Endothelial cell of umbilical vein (primary cell): ENCODE data around the gene CHEK2. TPM values are rescaled to one million over a fixed set of nuclear protein-coding genes. Genes with fewer than 3 reads are reported as not detected.

Experiments used
- BruUV-seq: library from RNA; stranded (reverse); fragments of 400-500 nt; replicated peaks from 2 replicates; lab custom pipeline; 2021; lab: Mats Ljungman, UMichigan
- CTCF ChIA-PET: fragments of 300-600, 350-600 bp; sonication (Branson Sonifier 250); formaldehyde crosslinking; loops from one replicate; lab custom pipeline; 2021; ENCODE audit warnings: antibody characterized with exemption, inconsistent platforms; lab: Charles Lee
- POLR2A ChIA-PET: fragments of 300-600, 350-600 bp; sonication (Branson Sonifier 250); formaldehyde crosslinking; loops from one replicate; lab custom pipeline; 2021; ENCODE audit warnings: antibody characterized with exemption, inconsistent platforms; lab: Charles Lee
- DNase-seq: peaks from one replicate; pipeline ENCODE4 v3.0.0-alpha.2; 2011; ENCODE audit warnings: low read depth, low spot score
- FAIRE-seq: peaks from 2 replicates; lab custom pipeline; 2011; peaks lifted over from hg19 to GRCh38; lab: Jason Lieb, UNC
- H2AFZ ChIP-seq: 2 replicates; pipeline ENCODE4 v1.6.0; 2012; ENCODE audit warnings: low read depth, low read length, control low read depth, inconsistent platforms
- H3K27ac ChIP-seq: 2 replicates; pipeline ENCODE4 v1.5.1; 2011; ENCODE audit warnings: low read depth, mild to moderate bottlenecking, control low read depth, low read length, moderate library complexity; ENCODE audit not compliant: insufficient read depth
- H3K27me3 ChIP-seq, 2 experiments: 2 replicates each; pipeline versions ENCODE4 v1.6.0 to v1.6.1; 2011; ENCODE audit warnings: low read length in 2 of 2, mixed read lengths in 1 of 2; ENCODE audit not compliant: control insufficient read depth in 2 of 2, insufficient read depth in 2 of 2
- H3K36me3 ChIP-seq, 2 experiments: 2 replicates in 1 of 2; 3 replicates in 1 of 2; pipeline ENCODE4 v1.5.1; 2011; ENCODE audit warnings: low read length in 2 of 2, mild to moderate bottlenecking in 1 of 2, moderate library complexity in 1 of 2; ENCODE audit not compliant: control insufficient read depth in 2 of 2, insufficient read depth in 2 of 2; ENCODE audit errors: extremely low read depth in 1 of 2
- H3K4me1 ChIP-seq: 3 replicates; pipeline ENCODE4 v1.5.1; 2011; ENCODE audit warnings: mild to moderate bottlenecking, low read length; ENCODE audit not compliant: control insufficient read depth, insufficient read depth; ENCODE audit errors: extremely low read depth
- H3K4me2 ChIP-seq: 2 replicates; pipeline ENCODE4 v1.6.1; 2011; ENCODE audit warnings: low read length, control low read depth, mixed read lengths; ENCODE audit not compliant: insufficient read depth
- H3K4me3 ChIP-seq, 3 experiments: fragments of 200-600 bp in 1 of 3; sonication (generic), shearing (Covaris generic) in 1 of 3; replicated peaks in 1 of 3; 2 replicates each; pipeline ENCODE4 v1.5.1; 2011 to 2016; ENCODE audit warnings: control low read depth in 3 of 3, low read length in 3 of 3, mild to moderate bottlenecking in 2 of 3, inconsistent platforms in 1 of 3, low read depth in 1 of 3, moderate library complexity in 1 of 3; ENCODE audit not compliant: insufficient read depth in 1 of 3
- H3K79me2 ChIP-seq: 2 replicates; pipeline ENCODE4 v1.6.0; 2012; ENCODE audit warnings: low read length, inconsistent platforms; ENCODE audit not compliant: control insufficient read depth, insufficient read depth
- H3K9ac ChIP-seq: replicated peaks from 2 replicates; pipeline ENCODE3; 2011; ENCODE audit warnings: low read length, control low read depth; ENCODE audit not compliant: insufficient read depth; ENCODE audit errors: extremely low read depth
- H3K9me1 ChIP-seq: replicated peaks from 3 replicates; pipeline ENCODE4 v1.6.0; 2011; ENCODE audit warnings: mild to moderate bottlenecking, low read length; ENCODE audit not compliant: control insufficient read depth, insufficient read depth; ENCODE audit errors: extremely low read depth
- H3K9me3 ChIP-seq: replicated peaks from 2 replicates; pipeline ENCODE4 v1.5.1; 2012; ENCODE audit warnings: low read length, inconsistent platforms; ENCODE audit not compliant: control insufficient read depth, insufficient read depth
- H4K20me1 ChIP-seq: replicated peaks from 2 replicates; pipeline ENCODE3; 2011; ENCODE audit warnings: mild to moderate bottlenecking, low read length; ENCODE audit not compliant: control insufficient read depth, insufficient read depth; ENCODE audit errors: extremely low read depth
- CTCF ChIP-seq, 2 donors: IDR thresholded peaks; 1 replicate in 1 of 2; 2 replicates in 1 of 2; pipeline ENCODE4 v1.5.1; 2011; ENCODE audit warnings: low read length in 2 of 2, mild to moderate bottlenecking in 2 of 2, moderate library complexity in 2 of 2, control low read depth in 1 of 2, inconsistent platforms in 1 of 2, low read depth in 1 of 2; ENCODE audit not compliant: insufficient read depth in 1 of 2; ENCODE audit errors: extremely low read depth in 1 of 2
- EZH2 ChIP-seq: IDR thresholded peaks from 2 replicates; pipeline ENCODE4 v1.6.1; 2012; ENCODE audit warnings: borderline replicate concordance, low read depth, mild to moderate bottlenecking, moderate library complexity, low read length, inconsistent platforms; ENCODE audit not compliant: severe bottlenecking
- FOS ChIP-seq: IDR thresholded peaks from 2 replicates; pipeline ENCODE4 v1.6.1; 2011; ENCODE audit warnings: mild to moderate bottlenecking, low read length, moderate library complexity, borderline replicate concordance; ENCODE audit not compliant: insufficient read depth
- GATA2 ChIP-seq: IDR thresholded peaks from 2 replicates; pipeline ENCODE4 v1.7.0; 2011; ENCODE audit warnings: low read depth, mild to moderate bottlenecking, moderate library complexity, mixed read lengths, low read length; ENCODE audit not compliant: insufficient read length, insufficient read depth
- JUN ChIP-seq: IDR thresholded peaks from 2 replicates; pipeline ENCODE4 v1.6.1; 2011; ENCODE audit warnings: borderline replicate concordance, low read depth; ENCODE audit not compliant: insufficient read length, insufficient read depth
- MAX ChIP-seq: IDR thresholded peaks from 2 replicates; pipeline ENCODE4 v1.6.1; 2011; ENCODE audit not compliant: insufficient read depth, insufficient read length
- MYC ChIP-seq: IDR thresholded peaks from one replicate; pipeline ENCODE4 v1.6.1; 2011; ENCODE audit warnings: mild to moderate bottlenecking, low read depth, low read length
- POLR2A ChIP-seq: IDR thresholded peaks from 2 replicates; pipeline ENCODE4 v1.6.1; 2012; ENCODE audit warnings: low read depth, mild to moderate bottlenecking, control low read depth, low read length
- POLR2AphosphoS5 ChIP-seq: IDR thresholded peaks from 2 replicates; pipeline ENCODE4 v1.6.1; 2012; ENCODE audit warnings: low read depth, mild to moderate bottlenecking, control low read depth, low read length, moderate library complexity; ENCODE audit not compliant: insufficient read depth
- dilution Hi-C: fragments of 300-500 bp; cut with MboI; formaldehyde crosslinking; loops from one replicate; pipeline ENCODE4 v1.15.0; 2019; ENCODE audit warnings: low sequenced_read_pairs; ENCODE audit not compliant: extremely low pct_ligation_motif_present
- intact Hi-C: fragments of 100-400 bp; cut with micrococcal nuclease; formaldehyde crosslinking; loops from one replicate; pipeline ENCODE4 v1.10.0; 2022
- polyA plus RNA-seq, 4 experiments: library from polyadenylated mRNA; depleted of rRNA in 3 of 4; stranded (reverse) in 3 of 4; unstranded in 1 of 4; fragments of >200 nt; gene quantifications; 2 replicates each; pipeline versions ENCODE4 v1.2.1 to v1.2.3, GENCODE V29; 2011 to 2012; ENCODE audit warnings: missing spikeins in 1 of 4
- total RNA-seq: library from RNA; stranded (reverse); gene quantifications from 2 replicates; pipeline ENCODE4 v1.2.3, GENCODE V29; 2021

The CHEK2 gene
- total and polyA plus RNA-seq, 2 donors (not counting 3 experiments of a cell fraction or from before 2014, with no cell fraction given), result 24.6 to 24.9 TPM

- Histone ChIP-seq H3K9me1 (no peaks in the 10 kb centered on the region), H3K36me3 (no peaks in the 10 kb centered on the region), H3K27ac (peak overlapping the region; percentile 79), H3K79me2 (peaks cover 44% of the 10 kb centered on the region), H3K4me1 (peaks cover 4% of the 10 kb centered on the region), H3K4me3 (peak overlapping the region; percentile 29 to 85 (median 51)), H4K20me1 (no peaks in the 10 kb centered on the region), H3K27me3 (no peaks in the 10 kb centered on the region), H2AFZ (peak overlapping the region; percentile 17), H3K9ac (peak overlapping the region; percentile 90), H3K9me3 (no peaks in the 10 kb centered on the region), H3K4me2 (peak overlapping the region; percentile 86)
- TSS peak; percentile 64 for BruUV-seq
- CTCF ChIA-PET, result interaction anchor here (0.8 to 3.0 kb wide), 7 partner anchors 23 to 173 kb away, joined by 3 to 23 read pairs (median 3); partner anchors contain the start of genes CHEK2, HSCB and TTC28
- dilution Hi-C loops (no loop called here), intact Hi-C loops (loop anchor here (2.0 kb wide), 3 partner anchors 55 to 173 kb away; partner anchors contain the start of gene TTC28)
- DNase-seq, result peak; percentile 60
- POLR2A ChIA-PET, result interaction anchor here (1.5 kb wide), 1 partner anchor 26 kb away, joined by 3 read pairs; no protein-coding TSS in a partner anchor
- peak; percentile 74 for FAIRE-seq
- no peak for TF ChIP-seq EZH2
- TF ChIP-seq POLR2A, result no peak
- no peak for TF ChIP-seq JUN
- no peak for TF ChIP-seq POLR2AphosphoS5
- no peak for TF ChIP-seq MAX
- TF ChIP-seq CTCF (IDR thresholded peaks at IDR 0.05; ENCODE audit: extremely low read depth in 1 of 2, insufficient read depth in 1 of 2, low read depth in 1 of 2, low read length in 2 of 2), result no peak
- TF ChIP-seq FOS, result no peak
- no peak for TF ChIP-seq GATA2
- TF ChIP-seq MYC, result no peak
Observed at GRCh38 chr22:28773461-28773867, 31.8 kb upstream of the CHEK2 start.
